ENCODE results near the gene PATL2. TPM values are rescaled to one million over a fixed set of nuclear protein-coding genes. Genes with fewer than 3 reads are reported as not detected.
A peak's percentile ranks its signal among the peaks of the same experiment; 100 is the strongest.
"Not testable (repeated sequence)": the region's sequence is repeated elsewhere in the genome, so short reads cannot be mapped to it uniquely, and the experiment has no call there.

PATL2 gene
- total and polyA plus RNA-seq, 2 experiments from 2014 or later, result 0.33 to 0.49 TPM

- TF ChIP-seq, protein P1, sequence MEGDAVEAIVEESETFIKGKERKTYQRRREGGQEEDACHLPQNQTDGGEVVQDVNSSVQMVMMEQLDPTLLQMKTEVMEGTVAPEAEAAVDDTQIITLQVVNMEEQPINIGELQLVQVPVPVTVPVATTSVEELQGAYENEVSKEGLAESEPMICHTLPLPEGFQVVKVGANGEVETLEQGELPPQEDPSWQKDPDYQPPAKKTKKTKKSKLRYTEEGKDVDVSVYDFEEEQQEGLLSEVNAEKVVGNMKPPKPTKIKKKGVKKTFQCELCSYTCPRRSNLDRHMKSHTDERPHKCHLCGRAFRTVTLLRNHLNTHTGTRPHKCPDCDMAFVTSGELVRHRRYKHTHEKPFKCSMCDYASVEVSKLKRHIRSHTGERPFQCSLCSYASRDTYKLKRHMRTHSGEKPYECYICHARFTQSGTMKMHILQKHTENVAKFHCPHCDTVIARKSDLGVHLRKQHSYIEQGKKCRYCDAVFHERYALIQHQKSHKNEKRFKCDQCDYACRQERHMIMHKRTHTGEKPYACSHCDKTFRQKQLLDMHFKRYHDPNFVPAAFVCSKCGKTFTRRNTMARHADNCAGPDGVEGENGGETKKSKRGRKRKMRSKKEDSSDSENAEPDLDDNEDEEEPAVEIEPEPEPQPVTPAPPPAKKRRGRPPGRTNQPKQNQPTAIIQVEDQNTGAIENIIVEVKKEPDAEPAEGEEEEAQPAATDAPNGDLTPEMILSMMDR (IDR thresholded peaks at IDR 0.05; ENCODE audit: low read depth, low read length), result no peak
- no peaks in the 10 kb centered on the region for H3K9me3 ChIP-seq (ENCODE audit: low read depth)
- no peaks in the 10 kb centered on the region for H3K4me1 ChIP-seq (ENCODE audit: low read depth)
- H3K36me3 ChIP-seq, result no peaks in the 10 kb centered on the region
- peak in 1 of 2 donors; percentile 40 for DNase-seq (ENCODE audit: low read depth in 1 of 2, low spot score in 1 of 2)
- H3K27ac ChIP-seq, result peak overlapping the region; percentile 4
- no peak overlapping the region for H3K4me3 ChIP-seq
- no peaks in the 10 kb centered on the region for H3K27me3 ChIP-seq
These were observed 24.5 kb upstream of the PATL2 start for GRCh38 chr15:44735482-44736180.

GRCh38 chr15:44734839-44735481 lies 23.8 kb upstream of the PATL2 start:
- Histone ChIP-seq H3K4me1 (ENCODE audit: low read depth) (peaks cover 6% of the 10 kb centered on the region), H3K27me3 (no peaks in the 10 kb centered on the region), H3K36me3 (no peaks in the 10 kb centered on the region), H3K27ac (no peak overlapping the region), H3K9me3 (ENCODE audit: low read depth) (no peaks in the 10 kb centered on the region), H3K4me3 (no peak overlapping the region)
- TF ChIP-seq, protein P1 (IDR thresholded peaks at IDR 0.05; ENCODE audit: low read depth, low read length), result no peak
- no peak for DNase-seq (ENCODE audit: low read depth in 1 of 2, low spot score in 1 of 2)

- Histone ChIP-seq H3K36me3 (no peaks in the 10 kb centered on the region), H3K4me1 (ENCODE audit: low read depth) (peaks cover 7% of the 10 kb centered on the region), H3K9me3 (ENCODE audit: low read depth) (no peaks in the 10 kb centered on the region), H3K27me3 (no peaks in the 10 kb centered on the region), H3K4me3 (peak overlapping the region; percentile 65), H3K27ac (peak overlapping the region; percentile 78)
- DNase-seq (ENCODE audit: low read depth in 1 of 2, low spot score in 1 of 2), result peak in 1 of 2 donors; percentile 40
- TF ChIP-seq, protein P1 (IDR thresholded peaks at IDR 0.05; ENCODE audit: low read depth, low read length), result no peak
These were observed 18.4 kb upstream of the PATL2 start for GRCh38 chr15:44729408-44730127.

GRCh38 chr15:44728576-44729407 lies 17.7 kb upstream of the PATL2 start:
- H3K9me3 ChIP-seq (ENCODE audit: low read depth), result no peaks in the 10 kb centered on the region
- H3K4me3 ChIP-seq, result peak overlapping the region; percentile 65
- H3K4me1 ChIP-seq (ENCODE audit: low read depth), result peaks cover 7% of the 10 kb centered on the region
- TF ChIP-seq, protein P1 (IDR thresholded peaks at IDR 0.05; ENCODE audit: low read depth, low read length), result no peak
- peak overlapping the region; percentile 93 for H3K27ac ChIP-seq
- no peaks in the 10 kb centered on the region for H3K36me3 ChIP-seq
- no peaks in the 10 kb centered on the region for H3K27me3 ChIP-seq
- DNase-seq (ENCODE audit: low read depth in 1 of 2, low spot score in 1 of 2), result peak; percentile 97 to 99

- not testable (repeated sequence) for H3K27me3 ChIP-seq; H3K36me3 ChIP-seq; H3K4me1 ChIP-seq (ENCODE audit: low read depth); DNase-seq (ENCODE audit: low read depth in 1 of 2, low spot score in 1 of 2); H3K9me3 ChIP-seq (ENCODE audit: low read depth)
- Histone ChIP-seq H3K4me3 (peak overlapping the region; percentile 65), H3K27ac (peak overlapping the region; percentile 93)
These were observed 17.1 kb upstream of the PATL2 start for GRCh38 chr15:44728232-44728575.

Measured in cardiac muscle cell (in vitro differentiated cells and primary cell).